Endothelial cell of umbilical vein (primary cell): Measurements from ENCODE around the gene REEP5.

Experiments
- CTCF ChIP-seq, 2 donors: IDR thresholded peaks; 1 replicate in 1 of 2; 2 replicates in 1 of 2; pipeline ENCODE4 v1.5.1; 2011; ENCODE audit warnings: low read length in 2 of 2, mild to moderate bottlenecking in 2 of 2, moderate library complexity in 2 of 2, control low read depth in 1 of 2, inconsistent platforms in 1 of 2, low read depth in 1 of 2; ENCODE audit not compliant: insufficient read depth in 1 of 2; ENCODE audit errors: extremely low read depth in 1 of 2
- MYC ChIP-seq: IDR thresholded peaks from one replicate; pipeline ENCODE4 v1.6.1; 2011; ENCODE audit warnings: mild to moderate bottlenecking, low read depth, low read length
- POLR2A ChIP-seq: IDR thresholded peaks from 2 replicates; pipeline ENCODE4 v1.6.1; 2012; ENCODE audit warnings: low read depth, mild to moderate bottlenecking, control low read depth, low read length
- POLR2AphosphoS5 ChIP-seq: IDR thresholded peaks from 2 replicates; pipeline ENCODE4 v1.6.1; 2012; ENCODE audit warnings: low read depth, mild to moderate bottlenecking, control low read depth, low read length, moderate library complexity; ENCODE audit not compliant: insufficient read depth

- TF ChIP-seq CTCF (IDR thresholded peaks at IDR 0.05; ENCODE audit: extremely low read depth in 1 of 2, insufficient read depth in 1 of 2, low read depth in 1 of 2, low read length in 2 of 2), result peak in 1 of 2 donors; percentile 0
- TF ChIP-seq POLR2A, result peak; percentile 64
- TF ChIP-seq POLR2AphosphoS5, result peak; percentile 46
- TF ChIP-seq MYC, result no peak
These were observed 798 bp downstream of the REEP5 start for GRCh38 chr5:112921026-112921832.
